ENCODE results near the gene CHST11. TPM values are rescaled to one million over a fixed set of nuclear protein-coding genes. Genes with fewer than 3 reads are reported as not detected.

CHST11 gene
- total and polyA plus RNA-seq, 8 donors = 11.1 to 56.9 (median 14.8) TPM

- Histone ChIP-seq H3K4me1 (peaks cover 0 to 35% of the 10 kb centered on the region in 2 donors), H3K4me3 (no peak overlapping the region), H3K27me3 (no peaks in the 10 kb centered on the region), H3K36me3 (no peaks in the 10 kb centered on the region), H3K27ac (no peak overlapping the region), H3K9me3 (no peaks in the 10 kb centered on the region)
- no peak for TF ChIP-seq CTCF (IDR thresholded peaks at IDR 0.05)
- DNase-seq (no peak), ATAC-seq (no peak)
- intact Hi-C loops (cut with DNase I) = no loop called here
Observed at GRCh38 chr12:104536841-104537240, 80.1 kb downstream of the CHST11 start.

- ATAC-seq (no peak), DNase-seq (no peak)
- H3K36me3 ChIP-seq = no peaks in the 10 kb centered on the region
- no peak overlapping the region for H3K4me3 ChIP-seq
- no peaks in the 10 kb centered on the region for H3K27me3 ChIP-seq
- peaks cover 0 to 33% of the 10 kb centered on the region in 2 donors for H3K4me1 ChIP-seq
- no peak for TF ChIP-seq CTCF (IDR thresholded peaks at IDR 0.05)
- intact Hi-C loops (cut with DNase I) = no loop called here
- no peak overlapping the region for H3K27ac ChIP-seq
- no peaks in the 10 kb centered on the region for H3K9me3 ChIP-seq
Observed at GRCh38 chr12:104538056-104538455, 81.3 kb downstream of the CHST11 start.

- Histone ChIP-seq H3K9me3 (no peaks in the 10 kb centered on the region), H3K36me3 (no peaks in the 10 kb centered on the region), H3K4me1 (peaks cover 0 to 24% of the 10 kb centered on the region in 2 donors), H3K4me3 (no peak overlapping the region), H3K27ac (no peak overlapping the region), H3K27me3 (no peaks in the 10 kb centered on the region)
- DNase-seq (no peak), ATAC-seq (no peak)
- no peak for TF ChIP-seq CTCF (IDR thresholded peaks at IDR 0.05)
- intact Hi-C loops (cut with DNase I) = no loop called here
Observed at GRCh38 chr12:104538891-104539462, 82.2 kb downstream of the CHST11 start.

- no peaks in the 10 kb centered on the region for H3K27me3 ChIP-seq
- H3K27ac ChIP-seq = no peak overlapping the region
- intact Hi-C loops (cut with DNase I) = no loop called here
- peaks cover 4 to 31% of the 10 kb centered on the region in 2 donors for H3K4me1 ChIP-seq
- DNase-seq (no peak), ATAC-seq (no peak)
- H3K4me3 ChIP-seq = no peak overlapping the region
- TF ChIP-seq CTCF (IDR thresholded peaks at IDR 0.05) = no peak
- H3K9me3 ChIP-seq = no peaks in the 10 kb centered on the region
- no peaks in the 10 kb centered on the region for H3K36me3 ChIP-seq
Observed at GRCh38 chr12:104544836-104545235, 88.1 kb downstream of the CHST11 start.

- intact Hi-C loops (cut with DNase I) = no loop called here
- no peaks in the 10 kb centered on the region for H3K36me3 ChIP-seq
- H3K27me3 ChIP-seq = no peaks in the 10 kb centered on the region
- no peaks in the 10 kb centered on the region for H3K9me3 ChIP-seq
- no peak for TF ChIP-seq CTCF (IDR thresholded peaks at IDR 0.05)
- peaks cover 4 to 27% of the 10 kb centered on the region in 2 donors for H3K4me1 ChIP-seq
- H3K4me3 ChIP-seq = no peak overlapping the region
- H3K27ac ChIP-seq = peak overlapping the region in 1 of 2 donors; percentile 23
- DNase-seq = peak in 1 of 4 donors; percentile 47
- ATAC-seq = peak; percentile 60
Observed at GRCh38 chr12:104546575-104546974, 89.8 kb downstream of the CHST11 start.

All from left lung (tissue), 10 donors.